Nephron (organoid): ENCODE results near the gene ZNF547.

ENCODE experiments used
- H3K27ac Mint-ChIP-seq, 3 experiments: 2 replicates each; pipeline ENCODE4 v1.8.0; 2020; ENCODE audit warnings: mixed read lengths in 3 of 3, mild to moderate bottlenecking in 2 of 3, moderate library complexity in 1 of 3
- H3K27me3 Mint-ChIP-seq: 2 replicates; pipeline ENCODE4 v1.8.0; 2021; ENCODE audit warnings: low read depth, mild to moderate bottlenecking, moderate library complexity, mixed read lengths
- H3K36me3 Mint-ChIP-seq: 2 replicates; pipeline ENCODE4 v1.8.0; 2020; ENCODE audit warnings: low read depth, mixed read lengths
- H3K4me1 Mint-ChIP-seq: 2 replicates; pipeline ENCODE4 v1.8.0; 2020; ENCODE audit warnings: mixed read lengths
- H3K4me3 Mint-ChIP-seq, 3 experiments: 2 replicates each; pipeline ENCODE4 v1.8.0; 2020; ENCODE audit warnings: mild to moderate bottlenecking in 3 of 3, mixed read lengths in 3 of 3, moderate library complexity in 2 of 3
- H3K9me3 Mint-ChIP-seq: 2 replicates; pipeline ENCODE4 v1.8.0; 2020; ENCODE audit warnings: mixed read lengths
- TF ChIP-seq, protein P1 (sequence below), 3 experiments: fragments of 200-600 bp; sonication (generic); IDR thresholded peaks; one replicate each; pipeline ENCODE4 v1.5.0; 2021; ENCODE audit warnings: antibody characterized with exemption in 3 of 3; ENCODE audit not compliant: unreplicated experiment in 3 of 3

ZNF547 gene

GRCh38 chr19:57321116-57321515 lies 42.2 kb upstream of the ZNF547 start:
- H3K27ac Mint-ChIP-seq: peak overlapping the region; percentile 85 to 98 (median 96)
- TF ChIP-seq, protein P1, sequence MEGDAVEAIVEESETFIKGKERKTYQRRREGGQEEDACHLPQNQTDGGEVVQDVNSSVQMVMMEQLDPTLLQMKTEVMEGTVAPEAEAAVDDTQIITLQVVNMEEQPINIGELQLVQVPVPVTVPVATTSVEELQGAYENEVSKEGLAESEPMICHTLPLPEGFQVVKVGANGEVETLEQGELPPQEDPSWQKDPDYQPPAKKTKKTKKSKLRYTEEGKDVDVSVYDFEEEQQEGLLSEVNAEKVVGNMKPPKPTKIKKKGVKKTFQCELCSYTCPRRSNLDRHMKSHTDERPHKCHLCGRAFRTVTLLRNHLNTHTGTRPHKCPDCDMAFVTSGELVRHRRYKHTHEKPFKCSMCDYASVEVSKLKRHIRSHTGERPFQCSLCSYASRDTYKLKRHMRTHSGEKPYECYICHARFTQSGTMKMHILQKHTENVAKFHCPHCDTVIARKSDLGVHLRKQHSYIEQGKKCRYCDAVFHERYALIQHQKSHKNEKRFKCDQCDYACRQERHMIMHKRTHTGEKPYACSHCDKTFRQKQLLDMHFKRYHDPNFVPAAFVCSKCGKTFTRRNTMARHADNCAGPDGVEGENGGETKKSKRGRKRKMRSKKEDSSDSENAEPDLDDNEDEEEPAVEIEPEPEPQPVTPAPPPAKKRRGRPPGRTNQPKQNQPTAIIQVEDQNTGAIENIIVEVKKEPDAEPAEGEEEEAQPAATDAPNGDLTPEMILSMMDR (IDR thresholded peaks at IDR 0.05; ENCODE audit: unreplicated experiment in 3 of 3): no peak
- peaks cover 21% of the 10 kb centered on the region for H3K27me3 Mint-ChIP-seq
- peak overlapping the region; percentile 91 to 98 (median 97) for H3K4me3 Mint-ChIP-seq
- peaks cover 25% of the 10 kb centered on the region for H3K4me1 Mint-ChIP-seq
- no peaks in the 10 kb centered on the region for H3K9me3 Mint-ChIP-seq
- peaks cover 26% of the 10 kb centered on the region for H3K36me3 Mint-ChIP-seq

GRCh38 chr19:57321751-57322150 lies 41.6 kb upstream of the ZNF547 start:
- Mint-ChIP-seq H3K4me1 (peaks cover 25% of the 10 kb centered on the region), H3K27ac (peak overlapping the region in 2 of 3 experiments; percentile 76 to 85), H3K9me3 (no peaks in the 10 kb centered on the region), H3K36me3 (peaks cover 32% of the 10 kb centered on the region), H3K27me3 (peaks cover 15% of the 10 kb centered on the region), H3K4me3 (peak overlapping the region; percentile 91 to 98 (median 97))
- TF ChIP-seq, protein P1 (IDR thresholded peaks at IDR 0.05; ENCODE audit: unreplicated experiment in 3 of 3): no peak

DNA sequence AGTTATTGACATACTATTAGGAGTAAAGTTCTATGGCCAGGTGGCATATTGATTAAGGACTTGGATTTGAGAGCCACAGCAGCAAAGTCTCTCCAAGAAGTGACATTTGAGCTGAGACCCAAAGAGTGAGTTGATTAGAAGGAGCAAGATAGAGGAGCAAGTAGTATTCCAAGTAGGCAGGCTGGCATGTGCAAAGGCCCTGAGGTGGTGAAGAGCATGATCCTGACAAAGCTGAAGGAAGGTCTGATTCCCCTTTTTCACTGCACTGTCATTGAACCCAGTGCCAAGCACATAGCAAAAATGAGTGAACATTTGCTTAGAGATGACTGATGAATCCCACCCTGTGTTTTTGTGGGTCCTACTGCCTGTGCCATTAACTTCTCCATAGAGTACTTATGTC lies 38.4 kb upstream of the ZNF547 start:
- H3K27me3 Mint-ChIP-seq: no peaks in the 10 kb centered on the region
- TF ChIP-seq, protein P1 (IDR thresholded peaks at IDR 0.05; ENCODE audit: unreplicated experiment in 3 of 3): no peak
- peaks cover 24% of the 10 kb centered on the region for H3K4me1 Mint-ChIP-seq
- H3K9me3 Mint-ChIP-seq: peaks cover 19% of the 10 kb centered on the region
- no peak overlapping the region for H3K4me3 Mint-ChIP-seq
- H3K27ac Mint-ChIP-seq: no peak overlapping the region
- H3K36me3 Mint-ChIP-seq: peaks cover 65% of the 10 kb centered on the region

GRCh38 chr19:57327993-57328392 lies 35.4 kb upstream of the ZNF547 start:
- no peaks in the 10 kb centered on the region for H3K4me1 Mint-ChIP-seq
- peaks cover 80% of the 10 kb centered on the region for H3K36me3 Mint-ChIP-seq
- H3K4me3 Mint-ChIP-seq: no peak overlapping the region
- H3K27ac Mint-ChIP-seq: no peak overlapping the region
- TF ChIP-seq, protein P1 (IDR thresholded peaks at IDR 0.05; ENCODE audit: unreplicated experiment in 3 of 3): no peak
- H3K27me3 Mint-ChIP-seq: no peaks in the 10 kb centered on the region
- H3K9me3 Mint-ChIP-seq: peaks cover 23% of the 10 kb centered on the region

DNA sequence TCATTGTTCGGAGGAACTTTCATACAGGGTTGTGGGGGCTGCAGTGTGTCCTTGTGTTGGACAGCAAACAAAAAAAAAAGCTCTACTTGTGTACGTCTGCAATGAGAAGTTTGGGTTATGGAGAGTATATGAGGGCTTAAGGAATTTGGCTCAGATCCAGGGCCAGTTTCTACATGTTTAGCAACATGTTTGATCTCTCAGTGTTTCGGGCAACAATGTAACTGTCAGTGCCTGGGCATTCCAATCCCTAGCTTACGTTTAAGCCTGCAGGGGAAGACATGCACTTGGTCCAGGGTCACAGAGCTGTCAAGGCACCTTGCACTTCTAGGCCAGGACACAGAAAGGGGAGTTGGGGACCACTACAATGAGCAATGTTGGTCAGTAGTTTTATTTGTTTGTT lies 29.2 kb upstream of the ZNF547 start:
- H3K27ac Mint-ChIP-seq: no peak overlapping the region
- H3K9me3 Mint-ChIP-seq: peaks cover 5% of the 10 kb centered on the region
- H3K4me1 Mint-ChIP-seq: no peaks in the 10 kb centered on the region
- peaks cover 34% of the 10 kb centered on the region for H3K36me3 Mint-ChIP-seq
- H3K27me3 Mint-ChIP-seq: no peaks in the 10 kb centered on the region
- no peak overlapping the region for H3K4me3 Mint-ChIP-seq
- TF ChIP-seq, protein P1 (IDR thresholded peaks at IDR 0.05; ENCODE audit: unreplicated experiment in 3 of 3): no peak

GRCh38 chr19:57338877-57339276 lies 24.5 kb upstream of the ZNF547 start:
- TF ChIP-seq, protein P1 (IDR thresholded peaks at IDR 0.05; ENCODE audit: unreplicated experiment in 3 of 3): no peak
- H3K36me3 Mint-ChIP-seq: peaks cover 5% of the 10 kb centered on the region
- no peak overlapping the region for H3K27ac Mint-ChIP-seq
- H3K4me1 Mint-ChIP-seq: no peaks in the 10 kb centered on the region
- no peak overlapping the region for H3K4me3 Mint-ChIP-seq
- H3K27me3 Mint-ChIP-seq: peaks cover 8% of the 10 kb centered on the region
- no peaks in the 10 kb centered on the region for H3K9me3 Mint-ChIP-seq
